H9 (cell line): ENCODE measurements around the gene CTXND2. TPM values are rescaled to one million over a fixed set of nuclear protein-coding genes. Genes with fewer than 3 reads are reported as not detected.

Experiments used
- DNase-seq: peaks from one replicate; pipeline ENCODE4 v3.0.0-alpha.2; 2017
- H2AFZ ChIP-seq: one replicate; pipeline ENCODE4 v1.6.1; 2013; ENCODE audit warnings: mild to moderate bottlenecking, low read length, control low read depth, moderate library complexity
- H2AK5ac ChIP-seq: 2 replicates; pipeline ENCODE4 v1.6.1; 2013; ENCODE audit warnings: low read length, control low read depth, mixed read lengths; ENCODE audit not compliant: insufficient read length
- H2BK120ac ChIP-seq: one replicate; pipeline ENCODE4 v1.6.1; 2013; ENCODE audit warnings: low read depth, mild to moderate bottlenecking, low read length, control low read depth, inconsistent platforms; ENCODE audit not compliant: poor library complexity, severe bottlenecking
- H2BK12ac ChIP-seq: 2 replicates; pipeline ENCODE4 v1.6.1; 2013; ENCODE audit warnings: low read length, control low read depth, mixed read lengths, low read depth; ENCODE audit not compliant: insufficient read length
- H2BK15ac ChIP-seq: 2 replicates; pipeline ENCODE4 v1.6.1; 2013; ENCODE audit warnings: low read depth, low read length, control low read depth
- H2BK20ac ChIP-seq: one replicate; pipeline ENCODE4 v1.6.1; 2013; ENCODE audit warnings: low read depth, mild to moderate bottlenecking, low read length, control low read depth, inconsistent platforms; ENCODE audit not compliant: poor library complexity, severe bottlenecking
- H2BK5ac ChIP-seq: 2 replicates; pipeline ENCODE4 v1.6.1; 2013; ENCODE audit warnings: low read length, control low read depth, mixed read lengths; ENCODE audit not compliant: insufficient read length
- H3K14ac ChIP-seq: 2 replicates; pipeline ENCODE4 v1.6.1; 2013; ENCODE audit warnings: low read length, control low read depth; ENCODE audit not compliant: insufficient read depth
- H3K18ac ChIP-seq: 2 replicates; pipeline ENCODE4 v1.6.1; 2013; ENCODE audit warnings: low read depth, mild to moderate bottlenecking, mixed read lengths, low read length, control low read depth; ENCODE audit not compliant: insufficient read length
- H3K23ac ChIP-seq: 2 replicates; pipeline ENCODE4 v1.6.1; 2013; ENCODE audit warnings: low read length, control low read depth, mixed read lengths, low read depth; ENCODE audit not compliant: insufficient read length
- H3K23me2 ChIP-seq: 2 replicates; pipeline ENCODE4 v1.6.1; 2013; ENCODE audit warnings: low read depth, mild to moderate bottlenecking, mixed read lengths, low read length, control low read depth; ENCODE audit not compliant: insufficient read length, poor library complexity, severe bottlenecking
- H3K27ac ChIP-seq: 2 replicates; pipeline ENCODE4 v1.5.1; 2013; ENCODE audit warnings: low read length, control low read depth, mixed read lengths, low read depth; ENCODE audit not compliant: insufficient read length
- H3K27me3 ChIP-seq: 2 replicates; pipeline ENCODE4 v1.6.1; 2013; ENCODE audit warnings: low read length, control low read depth, inconsistent platforms; ENCODE audit not compliant: insufficient read depth
- H3K4ac ChIP-seq: 2 replicates; pipeline ENCODE4 v1.6.1; 2013; ENCODE audit warnings: low read depth, mild to moderate bottlenecking, control low read depth, inconsistent platforms, low read length, moderate library complexity
- H3K4me1 ChIP-seq: 2 replicates; pipeline ENCODE4 v1.6.1; 2013; ENCODE audit warnings: low read length, control low read depth, inconsistent platforms; ENCODE audit not compliant: insufficient read depth
- H3K4me2 ChIP-seq: 2 replicates; pipeline ENCODE4 v1.6.1; 2013; ENCODE audit warnings: low read length, control low read depth, mixed read lengths; ENCODE audit not compliant: insufficient read length, insufficient read depth
- H3K56ac ChIP-seq: 2 replicates; pipeline ENCODE4 v1.6.1; 2013; ENCODE audit warnings: low read depth, mild to moderate bottlenecking, mixed read lengths, low read length, control low read depth; ENCODE audit not compliant: insufficient read length
- H3K79me1 ChIP-seq: 2 replicates; pipeline ENCODE4 v1.6.1; 2013; ENCODE audit warnings: low read depth, mild to moderate bottlenecking, moderate library complexity, low read length, control low read depth, inconsistent platforms; ENCODE audit not compliant: insufficient read depth, poor library complexity, severe bottlenecking
- H3K79me2 ChIP-seq: 2 replicates; pipeline ENCODE4 v1.6.1; 2013; ENCODE audit warnings: low read length, control low read depth, inconsistent platforms; ENCODE audit not compliant: insufficient read depth
- H3K9ac ChIP-seq: 2 replicates; pipeline ENCODE4 v1.6.1; 2013; ENCODE audit warnings: low read length, control low read depth, mixed read lengths; ENCODE audit not compliant: insufficient read length; ENCODE audit errors: extremely low read depth
- H3K9me3 ChIP-seq: one replicate; pipeline ENCODE4 v1.6.1; 2013; ENCODE audit warnings: low read depth, low read length, inconsistent platforms; ENCODE audit not compliant: control insufficient read depth
- H3T11ph ChIP-seq: one replicate; pipeline ENCODE4 v1.6.1; 2013; ENCODE audit warnings: mild to moderate bottlenecking, low read length, control low read depth, inconsistent platforms
- H4K20me1 ChIP-seq: one replicate; pipeline ENCODE4 v1.6.1; 2013; ENCODE audit not compliant: control insufficient read depth, insufficient read length, insufficient read depth
- H4K5ac ChIP-seq: 2 replicates; pipeline ENCODE4 v1.6.1; 2013; ENCODE audit warnings: low read depth, mild to moderate bottlenecking, mixed read lengths, low read length, control low read depth; ENCODE audit not compliant: insufficient read length
- H4K8ac ChIP-seq: replicated peaks from 2 replicates; pipeline ENCODE4 v1.6.1; 2013; ENCODE audit warnings: low read length, control low read depth, mixed read lengths, low read depth; ENCODE audit not compliant: insufficient read length
- H4K91ac ChIP-seq: 2 replicates; pipeline ENCODE4 v1.6.1; 2013; ENCODE audit warnings: low read depth, mild to moderate bottlenecking, moderate library complexity, mixed read lengths, low read length, control low read depth; ENCODE audit not compliant: insufficient read length
- H3K27ac Mint-ChIP-seq, 3 experiments: 2 replicates in 2 of 3; 3 replicates in 1 of 3; pipeline ENCODE4 v1.8.0; 2020 to 2021; ENCODE audit warnings: mixed read lengths in 3 of 3, mild to moderate bottlenecking in 1 of 3, moderate library complexity in 1 of 3
- H3K27me3 Mint-ChIP-seq: 2 replicates; pipeline ENCODE4 v1.8.0; 2021; ENCODE audit warnings: low read depth, mild to moderate bottlenecking, moderate library complexity, mixed read lengths
- H3K36me3 Mint-ChIP-seq, 3 experiments: 2 replicates in 2 of 3; 3 replicates in 1 of 3; pipeline ENCODE4 v1.8.0; 2020 to 2021; ENCODE audit warnings: low read depth in 3 of 3, mixed read lengths in 3 of 3; ENCODE audit not compliant: insufficient read depth in 1 of 3
- H3K4me1 Mint-ChIP-seq, 2 experiments: 2 replicates each; pipeline ENCODE4 v1.8.0; 2020; ENCODE audit warnings: mixed read lengths in 2 of 2
- H3K4me3 Mint-ChIP-seq, 2 experiments: 2 replicates in 1 of 2; 3 replicates in 1 of 2; pipeline ENCODE4 v1.8.0; 2020 to 2021; ENCODE audit warnings: mild to moderate bottlenecking in 2 of 2, mixed read lengths in 2 of 2, moderate library complexity in 1 of 2
- H3K9me3 Mint-ChIP-seq, 2 experiments: 2 replicates in 1 of 2; 3 replicates in 1 of 2; pipeline ENCODE4 v1.8.0; 2020; ENCODE audit warnings: mild to moderate bottlenecking in 2 of 2, mixed read lengths in 2 of 2, moderate library complexity in 1 of 2
- WGBS: extraction: QIAGEN DNeasy Blood & Tissue Kit; methylation state at CpG from one replicate; pipeline ENCODE4 v1.1.7; 2013; ENCODE audit warnings: missing lambda C conversion rate, low lambda C conversion rate, mixed read lengths; ENCODE audit not compliant: insufficient read length; ENCODE audit errors: extremely low coverage; 5-methylcytosine and 5-hydroxymethylcytosine counted together
- total RNA-seq: library from RNA; stranded (reverse); gene quantifications from 2 replicates; pipeline ENCODE4 v1.2.1, GENCODE V29; 2021
- TF ChIP-seq, protein P1 (sequence below): fragments of 200-600 bp; sonication (generic); conservative IDR thresholded peaks from 3 replicates; pipeline ENCODE4 v1.8.0; 2021; ENCODE audit warnings: antibody characterized with exemption, mild to moderate bottlenecking

CTXND2 gene
- total RNA-seq, 1 experiment from 2014 or later = not detected

DNA sequence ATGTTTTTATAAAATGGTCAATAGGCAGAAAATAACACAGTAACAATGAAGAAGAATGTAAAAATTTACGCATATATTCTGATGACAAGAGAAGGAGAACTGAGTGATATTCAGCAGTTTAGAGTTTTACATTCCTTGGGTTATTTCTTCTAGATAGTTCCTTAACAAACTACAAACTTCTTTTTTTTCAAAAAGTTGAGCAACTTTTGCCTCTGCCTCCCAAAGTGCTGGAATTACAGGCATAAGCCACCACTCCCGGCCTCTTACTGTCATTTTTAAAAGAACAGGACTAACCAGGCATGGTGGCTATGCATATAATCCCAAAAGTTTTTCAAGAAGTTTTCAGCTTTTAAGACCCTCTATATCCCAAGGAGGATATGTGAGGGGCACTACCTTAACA is 43.5 kb upstream of the CTXND2 start:
- Histone ChIP-seq H3K4me1 (no peaks in the 10 kb centered on the region), H3K9ac (no peak overlapping the region), H3K27ac (no peak overlapping the region), H3K23me2 (no peaks in the 10 kb centered on the region), H2AK5ac (no peak overlapping the region), H3K18ac (no peak overlapping the region), H3K23ac (no peak overlapping the region), H2BK12ac (no peak overlapping the region), H3K14ac (no peak overlapping the region), H2BK15ac (no peak overlapping the region), H3K79me1 (no peaks in the 10 kb centered on the region), H4K20me1 (no peaks in the 10 kb centered on the region), H4K91ac (no peak overlapping the region), H2BK20ac (no peak overlapping the region), H3K27me3 (no peaks in the 10 kb centered on the region), H4K8ac (no peak overlapping the region), H3K56ac (no peak overlapping the region), H2AFZ (no peak overlapping the region), H2BK5ac (no peak overlapping the region), H3T11ph (no peak overlapping the region), H3K9me3 (no peaks in the 10 kb centered on the region), H2BK120ac (no peak overlapping the region), H4K5ac (no peak overlapping the region), H3K79me2 (no peaks in the 10 kb centered on the region), H3K4me2 (no peak overlapping the region), H3K4ac (no peak overlapping the region)
- H3K27me3 Mint-ChIP-seq = no peaks in the 10 kb centered on the region
- DNase-seq = no peak
- no peak overlapping the region for H3K4me3 Mint-ChIP-seq
- peaks cover 3 to 23% (median 5%) of the 10 kb centered on the region in 3 experiments; a peak in 5 of 7 replicates for H3K36me3 Mint-ChIP-seq
- TF ChIP-seq, protein P1, sequence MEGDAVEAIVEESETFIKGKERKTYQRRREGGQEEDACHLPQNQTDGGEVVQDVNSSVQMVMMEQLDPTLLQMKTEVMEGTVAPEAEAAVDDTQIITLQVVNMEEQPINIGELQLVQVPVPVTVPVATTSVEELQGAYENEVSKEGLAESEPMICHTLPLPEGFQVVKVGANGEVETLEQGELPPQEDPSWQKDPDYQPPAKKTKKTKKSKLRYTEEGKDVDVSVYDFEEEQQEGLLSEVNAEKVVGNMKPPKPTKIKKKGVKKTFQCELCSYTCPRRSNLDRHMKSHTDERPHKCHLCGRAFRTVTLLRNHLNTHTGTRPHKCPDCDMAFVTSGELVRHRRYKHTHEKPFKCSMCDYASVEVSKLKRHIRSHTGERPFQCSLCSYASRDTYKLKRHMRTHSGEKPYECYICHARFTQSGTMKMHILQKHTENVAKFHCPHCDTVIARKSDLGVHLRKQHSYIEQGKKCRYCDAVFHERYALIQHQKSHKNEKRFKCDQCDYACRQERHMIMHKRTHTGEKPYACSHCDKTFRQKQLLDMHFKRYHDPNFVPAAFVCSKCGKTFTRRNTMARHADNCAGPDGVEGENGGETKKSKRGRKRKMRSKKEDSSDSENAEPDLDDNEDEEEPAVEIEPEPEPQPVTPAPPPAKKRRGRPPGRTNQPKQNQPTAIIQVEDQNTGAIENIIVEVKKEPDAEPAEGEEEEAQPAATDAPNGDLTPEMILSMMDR = no peak
- H3K4me1 Mint-ChIP-seq = no peaks in the 10 kb centered on the region
- H3K27ac Mint-ChIP-seq = no peak overlapping the region
- H3K9me3 Mint-ChIP-seq = no peaks in the 10 kb centered on the region
- no CpG with 5 or more reads among the region's 2 CpGs for whole genome bisulfite sequencing
